ENCODE results near the gene OSBPL3. TPM values are rescaled to one million over a fixed set of nuclear protein-coding genes. Genes with fewer than 3 reads are reported as not detected.

OSBPL3 gene
- total RNA-seq, 4 donors from 2014 or later, result 3.2 to 11.4 (median 6.4) TPM

DNA sequence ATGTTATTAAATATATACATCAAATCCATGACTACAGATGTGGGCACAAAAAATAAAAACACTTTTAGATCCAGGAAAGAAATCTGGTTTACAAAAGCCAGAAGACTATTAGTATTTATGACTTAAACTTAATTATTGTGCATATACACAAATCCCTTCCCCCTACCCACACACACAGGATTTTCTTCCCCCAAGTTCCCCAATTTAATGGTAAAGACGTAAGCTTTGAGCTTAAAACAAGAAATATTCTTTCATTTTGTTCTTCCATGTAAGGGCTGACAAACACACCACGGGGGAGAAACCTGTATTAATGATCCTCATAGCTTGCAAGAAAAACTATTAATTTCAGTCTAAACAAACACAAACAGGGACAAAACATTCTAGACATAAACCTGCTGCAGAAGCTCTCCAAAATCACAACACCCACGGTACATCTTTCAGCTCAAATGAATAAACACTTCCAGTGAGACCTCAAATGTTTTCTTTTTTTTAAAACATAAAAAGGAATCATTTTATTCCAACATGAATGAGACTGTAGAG, 28.5 kb downstream of the OSBPL3 start:
- ATAC-seq, result no peak
- no peak overlapping the region for H3K4me3 ChIP-seq
- peaks cover 0 to 13% (median 0%) of the 10 kb centered on the region in 3 donors for H3K4me1 ChIP-seq
- no peak overlapping the region for H3K27ac ChIP-seq
- H3K9me3 ChIP-seq, result no peaks in the 10 kb centered on the region
- TF ChIP-seq, protein P1, sequence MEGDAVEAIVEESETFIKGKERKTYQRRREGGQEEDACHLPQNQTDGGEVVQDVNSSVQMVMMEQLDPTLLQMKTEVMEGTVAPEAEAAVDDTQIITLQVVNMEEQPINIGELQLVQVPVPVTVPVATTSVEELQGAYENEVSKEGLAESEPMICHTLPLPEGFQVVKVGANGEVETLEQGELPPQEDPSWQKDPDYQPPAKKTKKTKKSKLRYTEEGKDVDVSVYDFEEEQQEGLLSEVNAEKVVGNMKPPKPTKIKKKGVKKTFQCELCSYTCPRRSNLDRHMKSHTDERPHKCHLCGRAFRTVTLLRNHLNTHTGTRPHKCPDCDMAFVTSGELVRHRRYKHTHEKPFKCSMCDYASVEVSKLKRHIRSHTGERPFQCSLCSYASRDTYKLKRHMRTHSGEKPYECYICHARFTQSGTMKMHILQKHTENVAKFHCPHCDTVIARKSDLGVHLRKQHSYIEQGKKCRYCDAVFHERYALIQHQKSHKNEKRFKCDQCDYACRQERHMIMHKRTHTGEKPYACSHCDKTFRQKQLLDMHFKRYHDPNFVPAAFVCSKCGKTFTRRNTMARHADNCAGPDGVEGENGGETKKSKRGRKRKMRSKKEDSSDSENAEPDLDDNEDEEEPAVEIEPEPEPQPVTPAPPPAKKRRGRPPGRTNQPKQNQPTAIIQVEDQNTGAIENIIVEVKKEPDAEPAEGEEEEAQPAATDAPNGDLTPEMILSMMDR (IDR thresholded peaks at IDR 0.05), result no peak
- TF ChIP-seq POLR2A (IDR thresholded peaks at IDR 0.05) (no peak), EP300 (IDR thresholded peaks at IDR 0.05) (no peak), POLR2AphosphoS5 (IDR thresholded peaks at IDR 0.05) (no peak)
- WGBS, 2 donors (ENCODE audit: low coverage in 1 of 2), result 41 to 48% methylated on average over 3 of the region's 3 CpGs
- no peaks in the 10 kb centered on the region for H3K27me3 ChIP-seq
- H3K36me3 ChIP-seq, result no peaks in the 10 kb centered on the region

DNA sequence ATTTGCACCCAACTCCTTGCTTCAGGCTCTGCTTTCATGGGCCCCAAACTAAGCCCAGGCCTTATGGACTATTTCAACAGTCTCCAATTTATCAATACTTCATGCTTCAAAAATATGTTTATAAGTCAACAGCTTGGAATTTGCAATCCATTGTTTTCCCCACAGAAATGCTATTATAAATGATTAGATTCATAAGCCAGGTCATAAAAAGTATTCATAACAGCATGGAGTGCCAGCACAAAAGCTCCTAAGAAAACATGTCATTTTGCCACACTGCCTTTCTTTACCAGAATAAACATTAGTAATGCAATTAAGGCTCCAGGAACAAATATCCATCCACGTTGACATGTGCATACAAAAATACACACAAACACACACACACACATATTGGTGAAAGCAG, 30.1 kb downstream of the OSBPL3 start:
- Histone ChIP-seq H3K27me3 (no peaks in the 10 kb centered on the region), H3K9me3 (no peaks in the 10 kb centered on the region), H3K36me3 (no peaks in the 10 kb centered on the region), H3K4me1 (peaks cover 0 to 13% (median 0%) of the 10 kb centered on the region in 3 donors), H3K4me3 (no peak overlapping the region), H3K27ac (no peak overlapping the region)
- TF ChIP-seq, protein P1 (IDR thresholded peaks at IDR 0.05), result no peak
- TF ChIP-seq EP300 (IDR thresholded peaks at IDR 0.05) (no peak), POLR2AphosphoS5 (IDR thresholded peaks at IDR 0.05) (no peak), POLR2A (IDR thresholded peaks at IDR 0.05) (no peak)
- ATAC-seq, result no peak
- WGBS, 2 donors (ENCODE audit: low coverage in 1 of 2), result 35 to 50% methylated on average over 1 of the region's 1 CpG

DNA sequence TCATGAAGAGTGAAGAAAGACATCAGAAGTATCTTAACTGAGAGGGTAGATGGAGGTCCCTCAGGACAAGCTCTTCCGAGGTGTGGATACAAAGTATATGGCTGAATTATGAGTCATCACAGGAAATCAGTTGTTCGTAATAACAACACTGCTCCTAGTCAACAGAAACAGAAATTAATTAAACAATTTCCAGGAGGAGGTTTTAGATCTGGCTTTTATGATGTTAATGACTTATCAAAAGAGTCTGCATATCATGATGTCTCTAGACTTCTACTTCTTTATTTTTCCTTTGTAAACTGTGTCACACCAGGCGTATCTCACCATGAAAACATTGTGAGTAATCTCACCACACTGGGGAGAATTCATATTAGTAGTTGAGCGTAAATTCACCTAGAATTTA, 31.2 kb downstream of the OSBPL3 start:
- no peak overlapping the region for H3K27ac ChIP-seq
- no peaks in the 10 kb centered on the region for H3K27me3 ChIP-seq
- H3K4me3 ChIP-seq, result no peak overlapping the region
- no peaks in the 10 kb centered on the region for H3K9me3 ChIP-seq
- H3K4me1 ChIP-seq, result peaks cover 0 to 7% (median 0%) of the 10 kb centered on the region in 3 donors
- no peaks in the 10 kb centered on the region for H3K36me3 ChIP-seq
- 74 to 76% methylated on average over 4 of the region's 4 CpGs for WGBS, 2 donors (ENCODE audit: low coverage in 1 of 2)
- TF ChIP-seq POLR2A (IDR thresholded peaks at IDR 0.05), result no peak
- TF ChIP-seq EP300 (IDR thresholded peaks at IDR 0.05), result no peak
- TF ChIP-seq, protein P1 (IDR thresholded peaks at IDR 0.05), result no peak
- no peak for TF ChIP-seq POLR2AphosphoS5 (IDR thresholded peaks at IDR 0.05)
- no peak for ATAC-seq

GRCh38 chr7:24946467-24946866, 33.5 kb downstream of the OSBPL3 start:
- no peaks in the 10 kb centered on the region for H3K4me1 ChIP-seq
- no peak for ATAC-seq
- no peaks in the 10 kb centered on the region for H3K36me3 ChIP-seq
- no peaks in the 10 kb centered on the region for H3K9me3 ChIP-seq
- H3K4me3 ChIP-seq, result no peak overlapping the region
- H3K27me3 ChIP-seq, result no peaks in the 10 kb centered on the region
- no peak for TF ChIP-seq EP300 (IDR thresholded peaks at IDR 0.05)
- TF ChIP-seq POLR2AphosphoS5 (IDR thresholded peaks at IDR 0.05), result no peak
- TF ChIP-seq, protein P1 (IDR thresholded peaks at IDR 0.05), result no peak
- no peak for TF ChIP-seq POLR2A (IDR thresholded peaks at IDR 0.05)
- WGBS, 2 donors (ENCODE audit: low coverage in 1 of 2), result 83 to 100% methylated on average over 1 of the region's 1 CpG
- no peak overlapping the region for H3K27ac ChIP-seq

DNA sequence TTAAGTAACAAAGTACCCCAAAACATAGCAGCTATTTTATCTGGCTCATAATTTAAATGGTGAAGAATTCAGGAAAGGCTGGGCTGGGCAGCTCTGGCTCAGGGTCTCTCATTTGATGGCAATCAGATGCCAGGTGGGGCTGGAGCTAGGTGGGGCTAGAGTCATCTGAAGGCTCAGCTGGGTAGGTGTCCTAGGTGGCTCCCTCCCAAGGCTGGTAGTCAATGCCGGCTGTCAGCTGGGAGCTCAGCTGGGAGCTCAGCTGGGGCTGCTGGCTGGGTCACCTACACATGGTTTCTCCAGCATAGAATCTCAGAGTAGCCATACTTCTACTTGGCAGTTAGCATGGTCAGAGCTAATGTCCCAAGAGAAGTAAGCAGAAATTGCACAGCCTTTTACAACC, 34.1 kb downstream of the OSBPL3 start:
- TF ChIP-seq EP300 (IDR thresholded peaks at IDR 0.05) (no peak), POLR2A (IDR thresholded peaks at IDR 0.05) (no peak), POLR2AphosphoS5 (IDR thresholded peaks at IDR 0.05) (no peak)
- TF ChIP-seq, protein P1 (IDR thresholded peaks at IDR 0.05), result no peak
- Histone ChIP-seq H3K27ac (no peak overlapping the region), H3K4me3 (no peak overlapping the region), H3K27me3 (no peaks in the 10 kb centered on the region), H3K9me3 (no peaks in the 10 kb centered on the region), H3K4me1 (no peaks in the 10 kb centered on the region), H3K36me3 (no peaks in the 10 kb centered on the region)
- no CpG with 5 or more reads among the region's 1 CpG for WGBS, 2 donors (ENCODE audit: low coverage in 1 of 2)
- ATAC-seq, result no peak

Measured in gastroesophageal sphincter (tissue), 4 donors.